ENCODE data around the gene FPR1.

DNA sequence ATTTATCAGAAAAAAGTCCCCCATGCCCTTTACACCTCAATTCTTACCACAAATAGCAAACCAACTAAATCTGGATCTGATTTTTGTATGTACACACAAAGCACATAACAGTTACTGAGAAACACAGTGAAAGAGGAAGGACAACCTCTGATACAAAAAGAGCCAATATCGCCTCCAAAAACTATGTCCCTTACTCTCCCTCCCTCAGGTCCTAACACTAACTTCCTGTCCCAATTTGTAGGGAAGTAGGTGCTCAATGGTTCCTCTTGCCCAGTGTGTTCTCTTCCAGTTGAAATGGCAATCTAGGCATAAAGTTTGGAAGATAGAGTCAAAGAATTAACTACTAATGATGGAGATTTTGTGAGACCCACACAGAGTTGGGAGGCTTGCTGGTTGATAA is 27.5 kb upstream of the FPR1 start:
- TF ChIP-seq CTCF (IDR thresholded peaks at IDR 0.05; ENCODE audit: insufficient read depth, low read depth, low read length) (no peak), EZH2 (IDR thresholded peaks at IDR 0.05; ENCODE audit: insufficient read depth, low read length) (no peak)
